Hippocampal formation (tissue), 2 donors: ENCODE results near the gene RSRC1.
"Not testable (repeated sequence)": the region's sequence is repeated elsewhere in the genome, so short reads cannot be mapped to it uniquely, and the experiment has no call there.

Source experiments
- DNase-seq, 2 donors: peaks; one replicate each; lab custom pipeline; 2025; lab: John Stamatoyannopoulos, UW

RSRC1 gene

GRCh38 chr3:158100681-158101080 lies 9.2 kb upstream of the RSRC1 start:
- DNase-seq: no peak

GRCh38 chr3:158101335-158102241 lies 8.3 kb upstream of the RSRC1 start:
- DNase-seq: no peak

DNA sequence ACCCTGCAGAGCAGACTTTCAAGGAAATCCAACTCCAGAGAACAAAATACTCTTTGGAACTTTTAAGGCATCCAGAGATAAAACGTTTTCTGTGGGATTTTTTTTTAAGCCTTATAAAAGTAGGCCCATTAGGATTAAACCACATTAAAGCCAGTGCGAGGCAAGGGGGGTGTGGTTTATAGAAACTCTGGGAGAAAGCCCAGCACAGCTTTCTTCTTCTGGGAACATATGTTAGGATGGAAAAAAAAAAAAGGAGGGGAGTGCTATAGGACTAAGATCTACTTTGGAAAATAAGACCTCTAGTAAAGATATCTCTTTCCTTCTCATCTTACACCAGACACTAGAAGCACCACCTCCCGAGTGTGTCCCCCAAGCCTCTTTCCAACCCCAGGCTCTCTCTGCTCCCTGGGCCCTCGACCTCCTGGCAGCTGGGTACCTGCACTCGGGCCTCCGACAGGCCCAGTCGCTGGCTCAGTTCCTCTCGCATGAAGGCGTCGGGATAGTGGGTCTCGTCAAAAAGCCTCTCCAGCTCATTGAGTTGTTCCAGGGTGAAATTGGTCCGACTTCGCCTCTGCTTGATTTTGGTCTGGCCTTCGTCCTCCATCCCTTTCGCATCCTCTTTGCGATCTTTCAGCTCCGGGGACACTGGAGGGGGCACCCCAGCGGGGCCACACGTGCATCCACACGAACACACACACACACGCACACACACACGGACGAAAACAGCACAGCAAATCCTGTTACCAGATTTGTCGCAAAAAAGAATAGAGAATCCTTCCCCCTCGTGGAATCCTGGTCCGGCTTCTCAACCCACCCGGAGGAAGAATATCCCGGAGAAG lies 7.4 kb upstream of the RSRC1 start:
- DNase-seq: no peak

- DNase-seq: no peak
These were observed 6.6 kb upstream of the RSRC1 start for GRCh38 chr3:158103081-158103886.

- no peak for DNase-seq
These were observed 6.0 kb upstream of the RSRC1 start for GRCh38 chr3:158103887-158104327.

GRCh38 chr3:158104431-158104921 lies 5.4 kb upstream of the RSRC1 start:
- DNase-seq: no peak

DNA sequence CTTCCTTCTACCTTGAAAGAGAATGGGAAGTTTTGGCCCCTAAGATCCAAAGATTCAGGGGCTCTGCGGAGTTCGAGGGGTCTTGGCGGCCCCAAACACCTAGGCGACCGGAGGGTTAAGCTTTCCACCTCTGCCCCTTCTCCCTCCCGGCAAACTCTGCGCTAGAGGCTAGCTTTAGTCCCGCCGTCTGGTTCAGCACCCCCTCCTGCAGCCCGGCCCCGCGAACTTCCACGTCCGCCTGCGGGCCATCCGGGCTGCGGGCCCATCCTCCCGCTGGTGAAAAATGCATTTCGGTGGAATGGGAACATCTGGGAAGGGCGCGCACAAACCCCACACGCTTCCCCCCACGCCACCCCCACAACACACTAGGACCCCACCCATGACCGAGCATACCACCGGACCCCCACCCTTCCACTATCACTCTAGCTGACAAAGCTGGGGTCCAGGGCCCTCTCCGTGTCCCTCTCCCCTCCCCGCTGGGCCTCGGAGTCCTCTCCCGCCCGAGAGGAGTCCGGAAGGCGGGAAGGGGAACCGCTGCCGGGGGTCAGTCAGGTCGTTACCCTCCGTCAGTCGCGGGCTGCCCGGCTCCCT lies 4.7 kb upstream of the RSRC1 start:
- DNase-seq: no peak

DNA sequence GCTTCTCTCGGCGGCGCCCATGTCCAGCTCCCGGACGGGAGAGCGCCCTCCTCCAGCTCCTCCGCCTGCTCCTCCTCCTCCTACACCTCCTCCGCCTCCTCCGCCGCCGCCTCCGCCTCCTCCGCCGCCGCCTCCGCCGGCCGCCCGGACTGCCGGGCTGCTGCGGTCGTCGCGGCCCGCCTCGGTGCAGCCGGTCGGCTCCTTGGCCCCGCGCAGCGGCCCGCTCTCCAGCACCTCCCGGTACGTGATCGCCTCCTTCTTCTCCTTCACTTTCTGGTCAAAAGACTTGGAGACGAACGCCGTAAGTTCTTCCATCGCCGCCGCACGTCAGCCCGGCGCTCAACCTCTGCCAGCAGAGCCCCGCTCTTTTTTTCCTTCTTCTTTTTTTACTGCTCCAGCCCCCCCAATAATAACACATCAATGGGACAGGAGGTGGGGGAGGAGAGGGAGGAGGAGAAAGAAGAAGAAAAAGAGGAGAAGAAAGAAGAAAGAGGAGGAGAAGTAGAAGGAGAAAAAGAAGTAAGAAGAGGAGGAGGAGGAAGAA lies 4.1 kb upstream of the RSRC1 start:
- DNase-seq: no peak

DNA sequence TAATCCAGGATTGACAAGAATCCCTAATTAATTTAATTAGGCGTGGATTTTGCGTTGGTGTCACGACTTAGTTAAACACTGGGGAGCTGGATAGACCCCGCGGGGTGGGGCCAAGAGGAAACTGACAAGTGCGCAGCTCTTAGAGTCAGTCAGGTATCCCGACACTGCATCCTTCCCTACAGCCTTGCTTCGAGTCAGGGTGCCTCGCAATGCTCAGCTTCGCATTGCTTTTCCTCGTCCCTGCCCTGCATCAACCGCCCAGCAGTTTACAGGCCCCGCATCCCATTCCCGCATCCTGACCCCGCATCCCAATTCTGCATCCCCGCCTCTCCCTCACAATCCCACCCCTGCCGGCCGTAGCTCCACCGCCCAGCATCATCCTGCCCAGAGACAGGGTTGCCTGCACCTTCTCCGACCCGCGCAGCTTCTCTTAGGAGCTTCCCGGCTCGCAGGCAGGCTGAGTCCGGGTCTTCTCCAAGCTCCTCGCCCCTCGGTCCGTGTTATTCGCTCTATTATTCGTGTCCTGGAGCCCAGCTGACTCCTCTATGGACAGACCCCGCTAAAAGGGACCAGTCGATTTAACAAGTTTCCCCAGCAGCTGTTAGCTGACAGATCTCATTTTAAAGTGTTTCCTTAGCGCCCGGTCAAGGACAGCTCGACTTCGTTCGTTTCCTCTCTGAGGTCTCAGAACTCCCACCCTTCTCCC lies 3.0 kb upstream of the RSRC1 start:
- no peak for DNase-seq

- no peak for DNase-seq
These were observed 2.1 kb upstream of the RSRC1 start for GRCh38 chr3:158107605-158108444.

- DNase-seq: no peak
These were observed 1.4 kb upstream of the RSRC1 start for GRCh38 chr3:158108445-158108985.

DNA sequence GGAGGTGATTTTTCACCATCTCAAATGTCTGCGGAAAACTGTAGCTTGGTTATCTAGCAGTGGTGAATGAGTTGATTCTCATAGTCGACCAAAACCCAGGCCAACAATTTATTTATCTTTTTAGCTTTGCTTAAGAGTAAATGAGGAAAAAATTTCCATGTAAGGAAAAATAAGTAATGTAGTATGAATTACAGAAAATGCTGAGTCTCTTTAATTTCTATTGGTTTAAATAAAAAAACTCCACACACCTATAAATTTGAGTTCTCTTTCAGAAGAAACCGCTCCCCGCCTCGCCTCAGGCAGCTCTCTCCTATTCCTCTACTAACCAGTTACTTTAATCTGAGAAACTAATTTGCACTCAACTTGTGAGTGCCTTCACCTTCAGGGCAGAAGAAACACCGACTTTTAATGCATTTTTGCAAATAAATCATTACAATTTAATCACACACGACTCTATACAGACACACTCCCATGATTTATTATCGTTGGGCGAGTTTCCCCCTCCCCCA lies 540 bp upstream of the RSRC1 start:
- DNase-seq: no peak

DNA sequence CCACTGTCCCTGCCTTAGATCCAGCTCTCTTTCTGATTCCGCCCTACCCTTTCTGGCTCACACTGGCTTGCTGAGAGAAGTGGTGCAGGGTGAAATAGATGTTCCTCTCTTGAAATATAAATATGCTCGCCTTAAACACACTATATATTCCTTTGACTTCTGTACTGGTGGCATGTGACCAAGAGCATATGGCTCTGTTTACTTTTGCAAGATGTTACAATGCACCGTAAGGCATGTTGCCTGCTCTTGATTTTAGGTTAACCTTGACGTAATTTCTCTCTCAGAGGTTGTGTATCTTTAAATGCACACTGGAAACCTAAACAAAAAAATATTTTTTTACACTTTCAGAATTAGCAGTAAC lies 749 bp downstream of the RSRC1 start:
- DNase-seq: no peak

DNA sequence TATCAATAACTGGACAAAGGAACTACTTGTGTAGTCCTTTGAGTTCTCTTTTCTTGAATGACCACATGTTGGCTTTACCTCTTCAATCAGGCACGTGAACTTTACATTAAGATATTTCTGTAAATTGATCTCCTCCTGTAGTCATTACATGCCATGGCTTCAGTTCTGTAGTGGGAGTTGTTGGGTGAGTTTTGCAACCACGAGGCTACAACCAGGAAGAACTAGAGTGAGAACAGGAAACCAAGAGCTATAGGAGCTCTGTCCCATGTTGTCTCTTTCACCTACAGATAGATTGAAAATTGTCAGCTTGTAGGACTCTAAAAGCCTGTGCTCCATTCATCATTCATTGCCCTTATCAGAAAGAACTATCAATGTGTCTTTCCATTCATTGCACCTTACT lies 2.0 kb downstream of the RSRC1 start:
- no peak for DNase-seq

GRCh38 chr3:158113595-158113994 lies 3.7 kb downstream of the RSRC1 start:
- not testable (repeated sequence) for DNase-seq

- no peak for DNase-seq
These were observed 10.4 kb downstream of the RSRC1 start for GRCh38 chr3:158120330-158120729.

DNA sequence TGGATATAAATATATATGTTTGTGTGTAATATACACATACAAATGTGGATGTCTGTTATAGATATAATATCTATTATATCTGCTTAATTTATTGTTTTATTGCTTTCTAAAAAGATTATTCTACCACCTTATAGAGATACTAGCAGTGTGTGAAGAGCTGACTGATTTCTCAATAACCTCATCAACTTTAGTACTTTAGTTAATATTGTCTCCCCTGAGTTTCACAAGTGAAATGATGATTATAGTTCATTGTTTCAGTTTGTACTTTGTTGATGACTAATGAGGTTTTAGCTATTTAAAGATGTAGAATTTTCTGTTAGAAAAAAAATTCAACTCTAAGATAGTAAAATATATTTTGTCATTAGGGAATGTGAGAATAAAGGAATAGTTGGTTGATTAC lies 11.4 kb downstream of the RSRC1 start:
- no peak for DNase-seq

DNA sequence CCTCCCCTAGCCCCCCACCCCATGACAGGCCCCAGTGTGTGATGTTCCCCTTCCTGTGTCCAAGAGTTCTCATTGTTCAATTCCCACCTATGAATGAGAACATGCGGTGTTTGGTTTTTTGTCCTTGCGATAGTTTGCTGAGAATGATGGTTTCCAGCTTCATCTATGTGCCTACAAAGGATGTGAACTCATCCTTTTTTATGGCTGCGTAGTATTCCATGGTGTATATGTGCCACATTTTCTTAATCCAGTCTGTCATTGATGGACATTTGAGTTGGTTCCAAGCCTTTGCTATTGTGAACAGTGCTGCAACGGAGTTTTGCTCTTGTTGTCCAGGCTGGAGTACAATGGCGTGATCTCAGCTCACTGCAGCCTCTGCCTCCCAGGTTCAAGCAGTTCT lies 12.8 kb downstream of the RSRC1 start:
- not testable (repeated sequence) for DNase-seq
